GM19025 (cell line): ENCODE measurements around the gene EDIL3.

Experiments
- ATAC-seq: cut with Tn5 transposase; IDR thresholded peaks from one replicate; pipeline ENCODE4 v1.9.1; 2021; ENCODE audit warnings: mild to moderate bottlenecking, low read depth, moderate library complexity; ENCODE audit not compliant: unreplicated experiment

Gene EDIL3, protein sequence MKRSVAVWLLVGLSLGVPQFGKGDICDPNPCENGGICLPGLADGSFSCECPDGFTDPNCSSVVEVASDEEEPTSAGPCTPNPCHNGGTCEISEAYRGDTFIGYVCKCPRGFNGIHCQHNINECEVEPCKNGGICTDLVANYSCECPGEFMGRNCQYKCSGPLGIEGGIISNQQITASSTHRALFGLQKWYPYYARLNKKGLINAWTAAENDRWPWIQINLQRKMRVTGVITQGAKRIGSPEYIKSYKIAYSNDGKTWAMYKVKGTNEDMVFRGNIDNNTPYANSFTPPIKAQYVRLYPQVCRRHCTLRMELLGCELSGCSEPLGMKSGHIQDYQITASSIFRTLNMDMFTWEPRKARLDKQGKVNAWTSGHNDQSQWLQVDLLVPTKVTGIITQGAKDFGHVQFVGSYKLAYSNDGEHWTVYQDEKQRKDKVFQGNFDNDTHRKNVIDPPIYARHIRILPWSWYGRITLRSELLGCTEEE

DNA sequence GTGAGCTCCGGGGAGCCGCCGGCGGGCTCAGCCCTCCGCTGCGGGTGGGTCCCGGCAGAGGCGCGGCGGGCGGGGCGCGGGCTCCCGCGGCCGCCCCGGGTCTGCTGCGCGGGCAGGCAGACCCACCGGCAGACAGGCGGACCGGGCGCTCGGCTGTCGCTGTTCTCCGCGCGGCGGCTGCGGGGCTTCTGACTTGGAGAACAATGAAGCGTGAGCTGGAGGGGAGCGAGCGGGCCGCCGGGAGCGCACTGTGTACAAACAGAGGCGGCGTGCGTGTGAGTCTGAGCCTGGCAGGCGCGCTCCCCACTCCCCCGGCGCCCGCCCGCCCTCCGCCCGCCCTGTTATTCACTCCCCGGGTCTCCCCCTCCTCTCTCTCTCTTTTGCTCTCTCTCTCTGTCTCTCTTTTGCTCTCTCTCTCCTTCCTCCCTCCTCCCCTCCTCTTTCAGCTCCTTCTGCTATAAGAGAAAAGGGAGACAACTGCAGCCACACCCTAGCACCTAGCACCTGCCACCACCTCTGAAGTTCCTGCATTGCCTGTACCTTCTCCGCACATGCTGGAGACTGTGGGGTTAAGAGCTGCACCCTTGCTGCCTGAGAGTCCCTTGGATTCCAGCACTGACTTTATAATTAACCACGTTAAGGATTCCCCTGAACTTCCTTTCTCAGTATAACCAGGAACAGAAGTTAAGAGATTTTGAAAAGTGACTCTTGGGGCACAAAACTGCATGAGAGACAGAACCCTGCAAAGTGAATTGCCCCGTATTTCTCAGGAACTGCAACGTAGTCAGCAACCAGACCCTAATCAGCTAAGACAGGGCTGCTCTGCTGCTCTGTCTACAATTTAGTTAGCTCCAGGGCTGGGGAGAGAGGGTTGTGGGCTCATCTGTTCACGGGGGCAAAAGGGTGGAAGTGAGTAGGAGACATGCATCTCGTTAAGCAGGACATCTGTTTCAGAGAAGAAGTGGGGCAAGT is at the start of gene EDIL3:
EDIL3 (minus strand) TSS at position 277 of the 972 bp plus-strand sequence. CDS start 506 bp downstream, outside the sequence.
- ATAC-seq: no peak

DNA sequence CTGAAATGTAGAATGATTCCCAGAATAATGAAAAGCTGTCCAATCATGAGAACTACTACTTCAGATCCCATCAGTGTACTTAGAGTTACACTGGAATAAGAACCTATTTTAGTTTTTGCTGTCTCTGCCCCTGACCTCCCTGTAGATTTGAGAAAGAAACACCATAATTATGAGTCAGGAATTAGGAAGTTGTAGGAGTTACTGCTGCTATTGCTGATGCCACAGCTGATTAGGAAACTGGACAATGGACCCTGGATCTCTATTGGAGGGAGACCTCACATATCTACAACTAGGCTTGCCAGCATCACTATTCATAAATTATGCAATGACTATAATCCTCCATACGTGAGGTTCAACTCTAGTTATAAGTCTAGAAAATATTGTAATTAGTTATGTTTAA is 48.8 kb upstream of the EDIL3 start:
- ATAC-seq: no peak

DNA sequence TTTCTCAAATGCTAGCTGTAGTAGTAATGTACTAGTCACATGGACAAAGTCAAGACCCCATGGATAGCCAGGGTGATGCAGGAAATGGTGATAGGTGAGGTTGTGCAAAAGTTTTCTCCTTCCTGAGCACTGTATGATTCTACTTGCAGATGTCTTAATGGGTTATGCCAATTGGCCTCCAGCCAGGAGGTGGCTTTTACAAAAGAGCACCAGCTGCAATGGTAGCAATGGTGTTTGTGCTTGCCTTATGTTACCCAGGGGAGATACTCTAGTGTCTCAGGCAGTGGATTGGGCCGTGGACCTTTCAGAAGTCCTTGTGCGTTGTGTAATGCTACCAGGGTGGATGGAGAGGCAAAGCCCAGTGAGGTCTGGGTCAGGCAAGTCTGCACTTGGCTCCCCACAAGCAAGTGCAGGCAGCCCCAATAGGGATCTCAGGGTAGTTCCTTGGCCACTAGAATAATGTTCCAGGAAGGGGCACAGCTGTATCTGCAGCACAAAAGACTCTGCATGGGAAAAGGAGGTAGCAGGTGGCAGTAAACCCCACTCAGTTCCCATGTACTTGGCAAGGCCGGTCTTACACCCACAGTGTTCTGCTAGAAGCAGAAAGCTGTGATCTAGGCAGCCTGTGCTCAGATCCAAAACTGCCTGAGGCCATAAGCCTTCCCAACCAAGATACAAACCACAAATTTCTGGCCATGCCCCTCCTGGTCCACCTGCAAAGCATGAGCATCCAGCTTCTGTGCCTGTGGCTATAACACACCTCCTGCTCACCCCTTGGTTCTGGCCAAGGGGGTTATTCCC is 46.4 kb upstream of the EDIL3 start:
- no peak for ATAC-seq

GRCh38 chr5:84430079-84430478 is 45.4 kb upstream of the EDIL3 start:
- ATAC-seq: no peak

GRCh38 chr5:84425365-84425881 is 40.7 kb upstream of the EDIL3 start:
- no peak for ATAC-seq

- no peak for ATAC-seq
These were observed 35.1 kb upstream of the EDIL3 start for GRCh38 chr5:84419742-84420141.

DNA sequence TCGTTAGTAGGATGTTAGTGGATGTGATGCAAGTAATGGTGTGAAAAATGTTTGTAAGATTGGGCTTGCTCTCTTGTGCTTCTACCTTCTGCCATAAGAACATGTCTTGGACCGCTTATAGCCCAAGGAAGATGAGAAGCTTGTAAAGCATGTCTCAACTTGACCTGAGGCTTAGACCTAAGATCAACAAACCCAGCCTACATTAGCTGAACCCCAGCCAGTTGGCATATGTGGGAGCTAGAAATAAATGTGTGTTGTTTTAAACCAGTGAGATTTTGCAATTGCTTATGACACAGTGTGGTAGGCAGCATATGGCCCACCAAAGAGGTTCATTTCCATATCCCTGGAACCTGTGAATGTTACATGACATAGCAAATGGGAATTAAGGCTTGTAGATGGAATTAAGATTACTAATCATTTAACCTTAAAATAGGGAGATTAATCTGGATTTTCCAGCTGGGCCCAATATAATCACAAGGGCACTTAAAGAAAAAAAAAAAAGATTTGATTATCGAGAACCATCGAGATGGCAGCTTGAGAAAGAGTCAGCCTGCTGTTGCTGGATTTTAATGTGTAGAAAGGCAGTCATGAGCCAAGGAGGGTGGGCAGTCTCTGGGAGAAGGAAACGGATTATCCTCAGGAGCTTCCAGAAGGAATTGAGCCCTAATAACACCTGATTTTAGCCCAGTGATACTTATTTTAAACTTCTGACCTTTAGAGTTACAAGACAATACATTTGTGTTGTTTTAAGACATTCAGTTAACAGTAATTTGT is 27.3 kb upstream of the EDIL3 start:
- ATAC-seq: no peak

DNA sequence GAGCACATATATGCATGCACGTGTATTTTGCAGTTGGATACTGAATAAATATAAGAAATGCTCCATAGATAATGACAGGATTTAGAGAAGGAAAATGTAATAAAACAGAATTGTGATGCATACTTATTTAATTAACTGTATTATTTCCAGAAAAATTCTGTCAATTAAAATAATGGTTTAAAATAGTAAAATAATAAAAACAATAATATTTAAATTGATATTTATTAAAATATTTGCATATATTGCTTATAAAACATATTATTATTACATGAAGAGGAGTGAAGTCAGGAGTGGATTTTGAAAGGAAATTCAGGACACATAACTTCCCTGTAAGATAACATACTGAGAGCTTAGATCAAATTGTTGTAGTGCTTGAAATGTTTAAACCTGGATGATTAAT is 21.4 kb upstream of the EDIL3 start:
- ATAC-seq: no peak

DNA sequence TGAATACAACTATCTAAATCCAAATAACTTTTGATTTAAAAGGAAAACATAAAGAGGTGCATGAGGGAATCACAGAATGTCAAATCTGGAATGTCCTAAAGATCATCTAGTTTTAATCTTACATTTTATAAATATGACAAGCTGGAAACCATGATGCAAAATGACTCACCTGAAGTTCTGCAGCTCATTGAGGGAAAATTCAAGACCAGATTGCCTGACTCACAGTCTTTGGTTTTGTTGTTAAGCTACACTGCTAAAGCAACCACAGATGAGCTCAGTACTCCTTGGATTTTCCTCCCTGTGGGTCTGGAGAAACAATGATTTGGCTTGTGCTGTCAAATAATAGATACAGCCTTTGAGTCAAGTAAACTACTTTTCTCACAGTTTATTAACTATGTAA is 19.1 kb upstream of the EDIL3 start:
- no peak for ATAC-seq

- no peak for ATAC-seq
These were observed 12.7 kb upstream of the EDIL3 start for GRCh38 chr5:84397385-84397784.

DNA sequence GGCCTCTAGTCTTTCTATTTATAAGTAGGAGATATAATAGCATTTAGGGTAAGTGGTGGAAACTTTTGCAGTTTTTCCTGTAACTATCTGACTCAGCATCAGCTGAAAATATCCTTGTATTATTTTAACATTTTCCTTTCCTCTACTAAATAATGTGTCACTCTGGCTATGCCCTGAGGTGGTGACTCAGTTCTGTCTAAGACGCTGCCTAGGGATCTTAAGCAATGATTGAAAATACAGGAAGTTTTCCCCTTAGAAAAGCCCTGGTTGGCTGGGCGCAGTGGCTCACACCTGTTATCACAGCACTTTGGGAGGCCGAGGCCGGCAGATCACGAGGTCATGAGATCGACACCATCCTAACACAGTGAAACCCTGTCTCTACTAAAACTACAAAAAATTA is 9.3 kb upstream of the EDIL3 start:
- no peak for ATAC-seq

DNA sequence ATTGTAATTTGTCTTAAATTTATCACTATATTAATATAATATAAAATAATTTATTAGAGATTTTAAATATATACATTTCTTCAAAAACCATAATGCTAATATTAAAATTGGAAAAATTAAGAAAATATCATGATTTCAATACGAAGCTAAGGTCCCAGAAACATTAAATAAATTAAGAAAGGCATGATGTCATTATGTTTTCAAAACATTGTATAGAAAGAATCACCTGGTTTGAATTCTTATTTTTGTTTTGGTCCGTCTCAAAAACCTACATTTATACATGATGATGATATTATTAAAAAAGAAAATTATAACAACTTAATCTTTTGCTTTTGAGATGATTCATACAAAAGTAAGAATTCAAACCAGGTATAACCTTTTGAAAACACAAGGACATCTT is 8.2 kb upstream of the EDIL3 start:
- ATAC-seq: no peak

GRCh38 chr5:84385705-84386104 is 1.0 kb upstream of the EDIL3 start:
- no peak for ATAC-seq

GRCh38 chr5:84383816-84384603 is 670 bp downstream of the EDIL3 start:
- ATAC-seq: no peak

DNA sequence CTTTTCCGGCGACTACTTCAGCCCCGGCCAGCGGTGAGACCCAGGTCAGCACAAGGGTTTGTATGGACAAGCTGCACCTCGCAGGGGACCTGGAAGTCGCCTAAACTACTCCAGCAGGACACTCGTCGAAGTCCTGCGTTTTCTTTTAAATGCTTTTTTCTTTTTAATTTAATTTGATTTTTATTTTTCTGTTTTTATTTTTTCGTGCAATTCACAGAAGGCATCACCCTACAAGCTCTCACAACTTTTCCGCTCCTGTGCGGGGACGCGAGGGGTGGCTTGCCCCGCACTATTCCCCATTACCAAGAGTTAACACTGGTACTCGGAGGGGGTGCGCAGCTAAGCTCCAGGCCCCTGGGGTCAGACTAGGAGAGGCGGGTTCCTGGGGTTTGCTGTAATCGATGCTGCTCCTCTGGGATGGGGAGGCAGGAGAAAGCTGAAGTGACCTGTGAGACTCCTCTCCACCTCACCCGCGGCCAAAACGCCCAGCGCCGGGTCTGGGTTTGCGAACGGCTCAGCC is 1.3 kb downstream of the EDIL3 start:
- no peak for ATAC-seq

DNA sequence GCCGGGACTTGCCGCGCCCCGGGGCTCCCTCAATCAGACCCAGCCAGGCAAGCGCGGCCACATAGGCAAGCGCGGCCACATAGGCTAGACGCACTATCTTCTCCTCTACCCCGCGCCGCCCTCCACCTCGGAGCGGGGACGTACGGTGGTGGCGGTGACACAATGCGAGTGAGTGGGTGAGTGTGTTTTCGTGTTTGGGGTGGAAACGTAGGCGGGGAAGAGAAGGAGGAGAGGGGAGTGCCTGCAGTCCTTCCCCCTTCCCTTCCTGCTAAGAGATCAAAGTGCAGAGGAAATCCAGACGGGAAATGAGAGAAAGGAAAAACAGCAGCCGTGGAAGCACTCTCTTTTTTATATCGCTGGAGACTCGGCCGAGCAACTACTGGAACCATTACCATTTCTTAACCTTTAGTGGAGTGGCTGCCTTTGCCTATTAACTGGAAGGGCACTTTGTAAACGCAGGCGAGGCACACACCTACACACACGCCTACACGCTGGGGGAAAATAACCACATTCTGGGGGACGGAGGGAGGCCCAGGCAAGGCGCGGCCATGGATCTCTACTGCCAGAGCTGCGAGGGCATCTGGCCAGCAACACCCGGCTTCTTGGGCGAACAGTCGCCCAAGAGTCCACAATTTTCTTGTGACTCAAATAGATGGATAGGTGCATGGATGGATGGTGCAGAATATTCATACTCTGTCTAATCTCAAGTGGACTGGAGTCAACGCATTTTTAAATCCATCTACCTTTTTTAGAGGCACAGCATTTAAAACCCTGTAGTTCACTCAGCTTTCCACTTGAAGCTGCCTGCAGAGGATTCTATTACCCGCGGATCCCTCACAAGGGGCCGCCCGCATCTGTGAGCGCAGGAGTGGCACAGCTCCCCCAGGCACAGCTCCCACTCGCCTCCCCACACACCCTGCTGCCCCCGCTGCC is 2.1 kb downstream of the EDIL3 start:
- no peak for ATAC-seq
